Thyroid gland (tissue), 4 donors: ENCODE measurements around the gene KCNH1.

ENCODE experiments used
- CTCF ChIP-seq, 6 experiments: fragments of 200-600 bp in 3 of 6; fragments of 450-650 bp in 3 of 6; sonication (generic) in 3 of 6; IDR thresholded peaks; one replicate each; pipeline ENCODE4 v1.5.1; 2016 to 2019; ENCODE audit warnings: antibody characterized with exemption in 6 of 6, mild to moderate bottlenecking in 2 of 6, inconsistent platforms in 1 of 6, moderate library complexity in 1 of 6
- POLR2A ChIP-seq, 2 donors: fragments of 450-650 bp; IDR thresholded peaks; one replicate each; pipeline ENCODE4 v1.6.1; 2017; ENCODE audit warnings: antibody characterized with exemption in 2 of 2, mild to moderate bottlenecking in 2 of 2, moderate library complexity in 1 of 2

GRCh38 chr1:210723646-210724045 is 410.3 kb downstream of the KCNH1 start:
- TF ChIP-seq CTCF (IDR thresholded peaks at IDR 0.05), result no peak
- no peak for TF ChIP-seq POLR2A (IDR thresholded peaks at IDR 0.05)
